SKM-1 (cell line): Measurements from ENCODE around the gene ANKRD37.
A peak's percentile ranks its signal among the peaks of the same experiment; 100 is the strongest.

Experiments
- DNase-seq: peaks from one replicate; lab custom pipeline; 2025; ENCODE audit not compliant: unreplicated experiment; lab: John Stamatoyannopoulos, UW

Gene ANKRD37

DNA sequence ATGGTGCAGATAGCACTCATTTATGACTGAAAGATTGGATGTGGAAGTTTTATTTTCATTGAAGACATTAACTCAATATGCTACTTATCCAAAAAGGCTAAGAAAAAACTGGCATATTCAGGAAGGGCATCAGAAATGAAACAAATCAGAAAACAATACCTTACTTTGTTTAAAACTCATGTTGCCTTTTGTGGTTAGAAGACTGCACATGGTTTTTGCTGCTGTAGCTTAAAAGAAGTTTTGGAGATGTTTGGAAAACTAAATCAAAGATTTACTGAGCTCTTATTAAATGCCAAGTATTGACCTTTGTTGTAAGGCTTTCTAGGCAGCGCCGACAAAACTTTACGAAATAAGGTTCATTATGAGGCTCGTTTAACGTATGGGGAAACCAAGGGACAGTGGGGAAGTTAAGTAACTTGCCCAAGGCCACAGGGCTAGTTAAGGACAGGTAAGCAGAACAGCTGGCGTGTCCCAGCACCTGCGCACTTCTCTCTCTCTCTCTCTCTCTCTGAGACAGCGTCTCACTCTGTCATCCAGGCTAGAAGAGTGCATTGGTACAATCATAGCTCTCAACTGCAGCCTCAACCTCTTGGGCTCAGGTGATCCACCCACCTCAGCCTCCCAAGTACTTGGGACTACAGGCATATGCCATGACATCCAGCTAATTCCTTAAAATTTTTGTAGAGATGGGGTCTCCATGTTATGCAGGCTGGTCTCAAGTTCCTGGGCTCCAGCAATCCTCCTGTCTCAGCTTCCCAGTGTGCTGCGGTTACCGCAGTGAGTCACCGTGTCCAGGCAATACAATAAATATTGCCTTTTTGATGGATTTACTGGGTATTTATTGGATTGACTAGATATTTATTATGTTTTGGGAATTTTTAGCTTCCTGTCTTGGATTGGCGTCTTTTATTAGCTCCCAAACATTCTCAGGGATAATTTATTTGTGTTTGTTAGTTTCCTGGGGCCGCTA, 17.0 kb upstream of the ANKRD37 start:
- no peak for DNase-seq

- DNase-seq, result no peak
Measured at GRCh38 chr4:185380320-185380719, 16.3 kb upstream of the ANKRD37 start.

GRCh38 chr4:185381288-185382196, 15.1 kb upstream of the ANKRD37 start:
- no peak for DNase-seq

- no peak for DNase-seq
Measured at GRCh38 chr4:185382754-185383153, 13.9 kb upstream of the ANKRD37 start.

GRCh38 chr4:185383451-185383850, 13.2 kb upstream of the ANKRD37 start:
- DNase-seq, result no peak

DNA sequence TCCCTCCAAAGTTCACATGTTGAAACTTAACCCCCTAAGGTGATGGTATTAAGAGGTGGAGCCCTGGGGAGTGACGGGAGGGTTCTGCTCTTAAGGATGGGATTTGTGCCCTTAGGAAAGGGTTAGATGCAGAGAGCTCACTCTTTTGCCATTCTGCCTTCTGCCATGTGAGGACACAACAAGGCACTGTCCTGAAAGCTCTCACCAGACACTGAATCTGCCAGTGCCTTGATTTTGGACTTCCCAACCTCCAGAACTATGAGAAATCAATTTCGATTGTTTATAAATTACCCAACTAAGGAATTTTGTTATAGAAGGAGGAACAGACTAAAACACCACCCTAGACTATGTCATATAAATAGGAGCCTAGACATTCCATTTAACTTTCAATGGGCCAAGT, 12.6 kb upstream of the ANKRD37 start:
- DNase-seq, result no peak

DNA sequence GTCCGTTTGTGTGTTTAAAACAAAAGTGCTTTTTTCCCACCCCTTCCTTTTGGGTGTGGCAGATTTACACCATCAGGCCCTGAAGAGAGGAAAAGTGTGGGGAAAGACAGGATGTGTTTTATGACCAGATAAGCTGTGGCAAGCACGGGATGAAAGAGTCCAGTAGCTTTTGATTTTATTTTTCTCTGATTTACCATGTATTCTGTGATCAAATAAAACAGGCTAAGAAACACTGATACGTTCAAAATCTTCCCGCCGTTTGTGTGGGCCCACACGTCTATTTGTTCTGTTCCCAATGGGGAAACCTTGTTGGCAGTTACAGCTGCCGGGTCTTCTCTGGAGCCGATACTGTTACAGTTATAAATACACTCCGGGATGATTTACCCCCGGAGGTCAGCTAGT, 11.7 kb upstream of the ANKRD37 start:
- no peak for DNase-seq

- no peak for DNase-seq
Measured at GRCh38 chr4:185387957-185388356, 8.7 kb upstream of the ANKRD37 start.

DNA sequence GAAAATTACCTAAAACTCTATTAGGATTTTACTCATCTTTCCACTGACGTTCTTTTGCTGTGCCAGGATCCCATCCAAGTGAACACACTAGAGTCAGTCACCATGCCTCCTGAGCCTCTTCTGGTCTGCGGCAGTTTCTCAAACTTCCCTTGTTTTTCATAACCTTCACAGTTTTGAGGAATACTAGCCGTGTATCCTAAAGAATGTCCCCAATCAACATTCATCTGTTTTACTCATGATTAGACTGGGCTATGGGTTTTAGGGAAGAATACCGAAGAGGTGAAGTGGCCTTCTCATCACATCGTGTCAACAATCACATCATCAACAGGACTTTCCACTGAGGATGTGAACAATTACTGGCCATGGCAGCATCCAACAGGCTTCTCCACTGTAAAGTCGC, 5.7 kb upstream of the ANKRD37 start:
- no peak for DNase-seq

- DNase-seq, result no peak
Measured at GRCh38 chr4:185392156-185392555, 4.5 kb upstream of the ANKRD37 start.

DNA sequence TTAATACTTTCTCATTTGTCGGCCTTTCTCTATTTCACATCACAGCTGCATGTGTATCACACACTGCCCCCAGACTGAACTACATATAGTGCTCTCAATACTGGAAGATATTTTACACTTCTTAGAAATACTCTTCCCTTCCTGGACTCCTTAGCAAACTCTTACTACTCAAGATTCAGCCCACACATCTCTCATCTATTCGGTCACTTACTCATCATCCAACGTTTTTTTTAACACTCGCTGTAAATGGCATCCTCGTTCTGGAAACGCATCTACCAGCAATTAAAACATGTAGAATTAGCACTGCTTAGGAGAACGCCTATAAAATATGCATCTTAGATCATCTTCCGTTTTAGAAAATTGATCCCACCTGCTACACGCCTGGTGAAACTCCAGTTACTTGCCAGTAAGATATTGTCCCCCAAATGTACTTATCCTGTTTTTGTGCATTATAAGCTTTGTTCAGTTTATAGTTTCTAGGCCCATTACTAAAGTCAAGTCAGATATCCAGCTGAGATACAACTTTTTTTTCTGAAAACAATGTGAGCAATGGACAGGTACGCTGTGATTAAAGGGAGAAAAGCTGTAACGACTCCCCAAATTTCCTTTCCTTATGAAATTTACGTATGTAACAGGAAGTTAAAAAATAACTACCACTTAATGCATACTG, 1.9 kb upstream of the ANKRD37 start:
- DNase-seq, result no peak

DNA sequence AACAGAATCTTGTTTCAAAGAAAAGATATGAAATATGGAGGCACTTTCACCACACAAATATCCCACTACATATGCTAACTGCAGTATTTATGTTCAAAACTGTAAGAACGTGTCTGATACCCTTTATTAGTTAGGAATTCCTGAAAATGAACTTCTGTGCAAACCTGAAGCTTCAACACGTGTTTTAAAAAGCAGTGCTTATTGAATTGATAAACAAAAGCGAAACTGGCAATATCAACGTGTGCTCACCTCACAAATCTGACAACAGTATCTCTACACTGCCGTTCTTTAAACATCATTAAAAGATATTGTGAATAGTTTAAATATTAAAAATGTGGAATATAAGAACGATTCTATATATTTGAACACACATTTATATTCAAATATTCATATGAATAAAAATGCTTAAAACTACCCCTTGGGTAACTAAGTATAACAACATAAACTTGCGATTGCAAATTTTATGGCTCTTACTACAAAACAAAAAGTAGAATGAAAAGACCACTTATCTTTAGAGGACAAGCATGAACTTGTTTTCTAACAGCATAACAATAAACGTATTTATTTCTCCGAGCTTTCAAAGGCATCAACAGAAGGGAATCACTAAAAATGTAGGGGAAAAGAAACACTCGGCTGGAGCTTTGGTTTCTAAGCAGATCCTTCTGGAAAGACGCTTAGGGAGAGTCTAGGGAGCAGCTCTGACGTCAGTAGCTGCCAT, 1.2 kb upstream of the ANKRD37 start, which contains the start of gene LRP2BP:
Gene LRP2BP (minus strand): TSS at position 687 of the 718 bp plus-strand sequence. CDS start 17,738 bp downstream, outside the sequence.
- no peak for DNase-seq

DNA sequence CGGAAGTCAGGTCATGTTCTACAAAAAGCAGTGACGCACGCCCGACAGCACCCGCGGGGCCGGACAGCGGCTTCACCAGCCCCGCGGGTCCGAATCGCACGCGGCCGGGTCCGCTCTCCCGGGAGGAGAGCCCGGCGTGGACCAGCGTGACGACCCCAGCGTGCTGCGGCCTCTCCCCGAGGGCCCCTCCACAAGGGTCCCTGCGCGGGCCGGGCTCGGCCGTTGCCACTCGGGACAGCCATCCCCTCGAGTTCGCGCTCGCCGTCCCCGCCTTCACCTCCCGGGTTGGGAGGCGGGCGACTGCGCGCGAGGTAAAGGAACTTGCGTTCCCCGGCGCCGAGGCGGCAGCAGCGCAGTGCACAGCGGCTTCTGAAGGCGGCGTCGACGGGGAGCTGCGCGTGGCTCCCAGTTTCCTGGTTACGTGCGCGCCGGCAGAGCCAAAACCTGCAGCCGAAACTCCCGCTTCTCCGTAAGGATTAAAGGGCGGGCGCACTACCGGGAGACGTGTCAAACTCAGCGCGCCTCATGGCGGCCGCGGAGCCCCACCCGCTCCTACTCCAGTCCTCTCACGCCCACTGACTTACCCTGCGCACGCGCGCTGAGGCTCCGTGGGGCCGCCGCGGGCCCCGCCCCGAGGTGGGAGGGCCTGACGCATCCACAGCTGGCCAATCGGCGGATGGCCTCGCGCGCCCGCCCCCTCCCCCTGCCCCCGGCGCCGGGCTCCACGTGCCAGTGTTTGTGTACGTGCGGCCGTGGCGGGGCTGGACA, 501 bp upstream of the ANKRD37 start:
- peak; percentile 93 for DNase-seq

GRCh38 chr4:185398618-185399017, 2.0 kb downstream of the ANKRD37 start:
- no peak for DNase-seq

DNA sequence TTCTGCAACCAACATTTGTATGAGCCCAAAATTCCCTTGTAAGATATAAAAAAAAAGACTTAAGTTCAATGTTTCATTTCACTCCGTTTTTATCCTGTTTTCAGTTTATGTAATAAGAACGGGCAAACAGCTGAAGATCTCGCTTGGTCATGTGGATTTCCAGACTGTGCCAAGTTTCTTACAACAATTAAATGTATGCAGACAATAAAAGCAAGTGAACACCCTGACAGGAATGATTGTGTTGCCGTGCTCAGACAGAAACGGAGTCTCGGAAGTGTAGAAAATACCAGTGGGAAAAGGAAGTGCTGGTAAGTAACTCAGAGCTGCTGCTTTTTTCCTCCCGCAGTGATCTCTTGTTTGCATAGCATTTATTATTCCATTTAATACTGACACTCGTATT, 2.8 kb downstream of the ANKRD37 start:
- no peak for DNase-seq

- no peak for DNase-seq
Measured at GRCh38 chr4:185404031-185404430, 7.4 kb downstream of the ANKRD37 start.

DNA sequence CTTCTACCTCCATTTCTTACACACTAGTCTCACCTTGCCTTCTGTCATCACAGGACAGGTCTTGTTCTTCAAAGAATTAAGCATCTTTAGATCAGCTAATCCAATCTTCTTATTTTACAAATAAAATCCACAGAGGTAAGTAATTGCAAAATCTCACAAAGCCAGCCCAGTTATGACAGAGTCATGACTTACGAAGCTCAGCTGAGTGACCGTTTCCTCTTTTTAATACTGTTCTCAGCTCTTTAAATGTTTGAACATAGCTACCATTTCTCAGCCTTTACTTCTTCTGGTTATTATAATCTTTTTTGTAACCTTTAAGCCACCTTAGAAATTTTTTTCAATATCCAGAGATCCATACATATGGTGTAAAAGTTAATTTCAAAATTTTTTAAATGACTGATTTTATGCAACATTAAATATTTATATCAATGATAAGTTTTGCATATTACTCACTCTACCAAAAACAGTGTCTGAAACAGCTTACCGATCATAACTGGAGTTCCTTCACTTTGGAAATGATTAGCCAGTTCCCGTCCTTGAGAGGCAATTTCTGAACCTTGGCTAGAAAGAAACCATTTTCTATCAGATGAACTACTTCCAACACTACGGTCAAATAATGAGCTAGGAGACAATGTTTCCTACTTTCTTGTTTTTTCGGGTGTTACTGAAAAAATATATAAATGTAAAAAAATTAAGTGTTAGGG, 8.8 kb downstream of the ANKRD37 start:
- DNase-seq, result no peak

GRCh38 chr4:185408432-185408831, 11.8 kb downstream of the ANKRD37 start:
- no peak for DNase-seq

DNA sequence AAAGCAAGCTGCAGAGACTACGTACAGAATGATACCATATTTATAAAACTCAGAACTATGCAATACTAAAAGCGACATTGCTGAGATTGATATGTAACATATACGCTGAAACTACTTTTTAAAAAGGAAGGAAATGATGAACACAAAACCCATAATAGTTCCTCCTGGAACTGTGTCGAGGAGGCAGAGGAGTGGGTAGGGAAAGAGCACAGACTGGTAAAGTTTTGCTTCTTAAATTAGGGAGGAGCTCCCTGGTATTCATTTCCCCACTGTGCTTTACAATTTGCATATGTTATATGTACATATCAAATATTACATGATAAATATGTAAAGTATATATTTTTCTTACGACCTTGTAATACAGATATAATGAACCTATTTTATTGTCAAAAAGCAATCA, 15.2 kb downstream of the ANKRD37 start:
- no peak for DNase-seq
